Mucosa of descending colon (tissue), 3 donors: ENCODE measurements around the gene PHKB. TPM values are rescaled to one million over a fixed set of nuclear protein-coding genes. Genes with fewer than 3 reads are reported as not detected.

Source experiments
- ATAC-seq: fragments of 200-7000 bp; cut with Tn5 transposase; one replicate; pipeline ENCODE4 v1.9.1; 2020; ENCODE audit warnings: mild to moderate bottlenecking, moderate library complexity
- DNase-seq, 3 donors: peaks; one replicate each; pipeline ENCODE4 v3.0.0-alpha.2; 2020
- H3K36me3 ChIP-seq: fragments of 200-600 bp; one replicate; pipeline ENCODE4 v1.8.0; 2021; ENCODE audit warnings: low read depth, mild to moderate bottlenecking
- H3K4me1 ChIP-seq: fragments of 200-600 bp; one replicate; pipeline ENCODE4 v1.8.0; 2021; ENCODE audit warnings: low read depth, mild to moderate bottlenecking
- H3K4me3 ChIP-seq: fragments of 200-600 bp; one replicate; pipeline ENCODE4 v1.8.0; 2021; ENCODE audit warnings: mild to moderate bottlenecking
- H3K9me3 ChIP-seq: fragments of 200-600 bp; one replicate; pipeline ENCODE4 v1.8.0; 2021; ENCODE audit warnings: mild to moderate bottlenecking
- intact Hi-C, 2 donors: fragments of 100-400 bp; cut with DNase I in 1 of 2; cut with micrococcal nuclease in 1 of 2; formaldehyde crosslinking; loops; one replicate each; pipeline versions ENCODE4 v1.11.0 to v1.11.1; 2022; cut with DNase I, micrococcal nuclease
- total RNA-seq, 3 donors: library from RNA; stranded (reverse); fragmentation: NEBNext Ultra II Directional in 2 of 3; extraction: Animal tissue kit (Norgen Biotek cat#: 25700) in 2 of 3; gene quantifications; one replicate each; pipeline versions ENCODE4 v1.2.1 to v1.2.4, GENCODE V29; 2021 to 2023
- TF ChIP-seq, protein P1 (sequence below): fragments of 200-600 bp; IDR thresholded peaks from one replicate; pipeline ENCODE4 v1.8.0; 2022; ENCODE audit warnings: antibody characterized with exemption, mild to moderate bottlenecking
- donor health status: DM: no; HTN: no; CAD: no; lungs with moderate emphysema.
- donor health status: DM: no; HTN: no; CAD: no.
- donor health status: DM: no; HTN: yes; CAD: no.

The PHKB gene
- total RNA-seq, 3 donors from 2014 or later, result 67.8 to 101 (median 81.4) TPM

DNA sequence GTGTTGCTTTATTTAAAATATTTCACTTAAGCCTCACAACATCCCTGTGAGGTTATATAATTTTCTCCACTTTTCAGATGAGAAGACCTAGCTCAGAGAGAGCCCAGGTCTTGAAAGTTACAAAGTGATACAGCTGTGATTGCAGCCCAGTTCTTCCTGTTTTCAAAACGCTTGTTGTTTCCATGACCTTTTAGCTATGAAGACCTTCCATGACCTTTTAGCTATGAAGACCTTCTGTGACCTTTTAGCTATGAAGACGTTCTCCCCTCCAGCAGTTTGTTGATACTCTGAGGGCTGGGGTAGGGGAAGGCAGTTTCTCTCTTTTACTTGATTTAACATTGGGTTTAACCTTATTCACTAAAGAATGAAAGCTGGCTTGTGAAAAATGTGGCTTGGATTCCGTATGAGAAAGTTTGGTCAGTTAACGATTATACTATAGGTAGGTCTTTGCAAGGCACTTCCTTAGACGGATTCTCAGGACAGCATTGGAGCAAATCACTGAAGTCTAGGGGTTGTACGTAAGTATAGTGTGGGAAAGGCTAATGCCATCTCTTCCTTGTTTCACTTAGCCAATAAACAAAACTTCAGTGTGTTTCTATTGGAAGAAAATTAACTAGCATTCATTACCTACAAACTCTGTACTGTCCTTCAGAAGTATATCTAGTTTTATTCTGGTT lies 20.7 kb downstream of the PHKB start:
- DNase-seq (no peak), ATAC-seq (no peak)
- intact Hi-C loops, result no loop called here
- H3K4me1 ChIP-seq, result no peaks in the 10 kb centered on the region
- H3K4me3 ChIP-seq, result no peak overlapping the region
- no peaks in the 10 kb centered on the region for H3K36me3 ChIP-seq
- no peaks in the 10 kb centered on the region for H3K9me3 ChIP-seq
- TF ChIP-seq, protein P1, sequence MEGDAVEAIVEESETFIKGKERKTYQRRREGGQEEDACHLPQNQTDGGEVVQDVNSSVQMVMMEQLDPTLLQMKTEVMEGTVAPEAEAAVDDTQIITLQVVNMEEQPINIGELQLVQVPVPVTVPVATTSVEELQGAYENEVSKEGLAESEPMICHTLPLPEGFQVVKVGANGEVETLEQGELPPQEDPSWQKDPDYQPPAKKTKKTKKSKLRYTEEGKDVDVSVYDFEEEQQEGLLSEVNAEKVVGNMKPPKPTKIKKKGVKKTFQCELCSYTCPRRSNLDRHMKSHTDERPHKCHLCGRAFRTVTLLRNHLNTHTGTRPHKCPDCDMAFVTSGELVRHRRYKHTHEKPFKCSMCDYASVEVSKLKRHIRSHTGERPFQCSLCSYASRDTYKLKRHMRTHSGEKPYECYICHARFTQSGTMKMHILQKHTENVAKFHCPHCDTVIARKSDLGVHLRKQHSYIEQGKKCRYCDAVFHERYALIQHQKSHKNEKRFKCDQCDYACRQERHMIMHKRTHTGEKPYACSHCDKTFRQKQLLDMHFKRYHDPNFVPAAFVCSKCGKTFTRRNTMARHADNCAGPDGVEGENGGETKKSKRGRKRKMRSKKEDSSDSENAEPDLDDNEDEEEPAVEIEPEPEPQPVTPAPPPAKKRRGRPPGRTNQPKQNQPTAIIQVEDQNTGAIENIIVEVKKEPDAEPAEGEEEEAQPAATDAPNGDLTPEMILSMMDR, result no peak

DNA sequence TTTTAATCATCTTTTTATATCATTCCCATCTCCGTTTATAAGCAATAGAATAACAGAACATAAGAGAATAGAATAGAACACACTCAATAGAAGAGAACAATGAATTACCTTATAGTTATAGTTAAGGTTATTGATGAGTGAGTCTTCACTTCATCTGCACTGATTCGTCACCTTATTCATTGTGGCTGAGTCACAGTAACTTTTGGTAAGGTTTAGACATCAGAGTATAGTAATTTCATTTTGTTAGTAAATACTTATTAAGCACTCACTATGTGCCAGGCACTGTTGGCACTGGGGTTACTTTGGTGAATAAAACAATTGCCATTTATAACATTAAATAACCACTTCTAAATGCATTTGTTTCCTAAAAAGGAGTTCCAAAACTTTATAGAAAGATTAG lies 22.5 kb downstream of the PHKB start:
- H3K4me3 ChIP-seq, result no peak overlapping the region
- TF ChIP-seq, protein P1, result no peak
- ATAC-seq (no peak), DNase-seq (no peak)
- H3K36me3 ChIP-seq, result no peaks in the 10 kb centered on the region
- no peaks in the 10 kb centered on the region for H3K4me1 ChIP-seq
- H3K9me3 ChIP-seq, result peaks cover 2% of the 10 kb centered on the region
- intact Hi-C loops, result no loop called here

DNA sequence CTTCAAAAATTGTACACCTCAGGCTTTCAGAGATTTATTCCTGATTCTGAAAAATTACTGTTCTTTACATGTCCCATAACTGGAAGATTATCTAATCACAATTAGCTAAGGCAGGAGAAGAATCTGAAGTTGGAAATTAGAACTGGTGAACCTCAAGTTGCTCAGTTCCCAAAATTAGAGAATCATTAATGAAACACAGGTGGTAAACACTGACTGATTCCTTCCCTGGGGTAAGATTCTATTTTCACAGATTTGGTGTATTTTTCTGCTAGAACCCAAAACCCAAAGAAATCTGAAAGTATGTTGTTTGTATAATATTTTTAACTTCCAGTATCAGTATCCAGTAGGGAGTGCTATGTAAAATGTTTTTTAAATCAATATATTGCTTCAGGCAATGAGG lies 25.7 kb downstream of the PHKB start:
- TF ChIP-seq, protein P1, result no peak
- no peaks in the 10 kb centered on the region for H3K4me1 ChIP-seq
- H3K4me3 ChIP-seq, result no peak overlapping the region
- H3K9me3 ChIP-seq, result peaks cover 30% of the 10 kb centered on the region
- DNase-seq, result no peak
- no peak for ATAC-seq
- no peaks in the 10 kb centered on the region for H3K36me3 ChIP-seq
- intact Hi-C loops, result no loop called here

DNA sequence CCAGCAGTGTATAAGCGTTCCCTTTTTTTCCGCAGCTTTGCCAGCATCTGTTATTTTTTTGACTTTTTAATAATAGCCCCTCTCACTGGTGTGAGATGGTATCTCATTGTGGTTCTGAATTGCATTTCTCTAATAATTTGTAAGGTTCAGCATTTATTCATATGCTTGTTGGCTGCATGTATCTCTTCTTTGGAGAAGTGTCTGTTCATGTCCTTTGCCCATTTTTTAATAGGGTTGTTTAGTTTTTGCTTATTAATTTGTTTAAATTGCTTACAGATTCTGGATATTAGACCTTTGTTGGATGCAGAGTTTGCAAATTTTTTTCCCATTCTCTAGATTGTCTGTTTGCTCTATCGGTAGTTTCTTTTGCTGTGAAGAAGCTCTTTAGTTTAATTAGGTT lies 26.9 kb downstream of the PHKB start:
- Histone ChIP-seq H3K4me1 (no peaks in the 10 kb centered on the region), H3K4me3 (no peak overlapping the region), H3K36me3 (no peaks in the 10 kb centered on the region), H3K9me3 (peaks cover 30% of the 10 kb centered on the region)
- intact Hi-C loops, result no loop called here
- DNase-seq (no peak), ATAC-seq (no peak)
- TF ChIP-seq, protein P1, result no peak

DNA sequence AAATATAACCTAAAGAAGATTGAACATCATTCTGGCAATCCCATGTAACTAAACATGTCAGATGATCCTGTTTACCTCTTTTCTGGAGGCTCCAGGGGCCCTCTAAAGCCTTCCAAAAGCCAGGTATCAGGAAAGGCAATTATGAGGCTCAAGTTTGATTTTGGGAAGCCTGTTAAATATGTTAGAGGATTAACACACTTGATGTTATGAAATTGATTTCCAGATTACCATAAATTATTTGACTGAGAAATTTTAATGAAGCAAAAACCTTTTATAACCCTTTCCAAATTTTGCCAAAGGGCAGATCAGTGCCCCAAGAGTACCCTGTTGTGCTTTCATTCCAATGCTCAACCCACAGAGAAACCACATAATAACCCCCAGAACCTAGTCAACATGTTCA lies 29.3 kb downstream of the PHKB start:
- TF ChIP-seq, protein P1, result no peak
- ATAC-seq (no peak), DNase-seq (no peak)
- H3K4me3 ChIP-seq, result no peak overlapping the region
- intact Hi-C loops, result no loop called here
- no peaks in the 10 kb centered on the region for H3K36me3 ChIP-seq
- H3K4me1 ChIP-seq, result no peaks in the 10 kb centered on the region
- H3K9me3 ChIP-seq, result peaks cover 30% of the 10 kb centered on the region

DNA sequence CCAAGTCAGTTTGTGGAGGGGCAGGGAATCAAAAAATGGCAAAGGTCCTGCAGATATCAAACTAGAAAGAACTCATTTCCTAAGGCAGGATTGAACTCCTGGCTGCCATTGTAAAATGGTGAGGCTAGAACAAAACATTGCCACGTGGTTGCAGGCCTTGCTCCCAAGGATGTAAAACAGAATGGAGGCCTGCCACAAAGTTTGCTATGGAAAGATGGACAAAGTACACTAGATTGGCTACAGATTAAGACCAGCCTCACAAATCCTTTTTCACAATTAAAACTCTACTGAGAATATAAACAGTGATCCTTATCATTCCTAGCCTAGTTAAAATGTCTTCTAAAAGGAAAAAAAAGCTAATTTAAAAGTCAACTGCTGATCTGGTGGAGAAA lies 30.9 kb downstream of the PHKB start:
- intact Hi-C loops, result no loop called here

More for the DNA sequence above, 30.9 kb downstream of the PHKB start:
- no peak for ATAC-seq
- TF ChIP-seq, protein P1, result no peak
- Histone ChIP-seq H3K4me3 (no peak overlapping the region), H3K4me1 (no peaks in the 10 kb centered on the region), H3K36me3 (no peaks in the 10 kb centered on the region), H3K9me3 (peaks cover 30% of the 10 kb centered on the region)
- no peak for DNase-seq
